HepG2 (cell line): ENCODE data around the gene MBD2. TPM values are rescaled to one million over a fixed set of nuclear protein-coding genes. Genes with fewer than 3 reads are reported as not detected.
A peak's percentile ranks its signal among the peaks of the same experiment; 100 is the strongest.

Experiments used
- ARNT2 ChIP-seq: sonication (generic); formaldehyde crosslinking; IDR thresholded peaks from 2 replicates; pipeline ENCODE4 v1.8.0; 2022; ENCODE audit warnings: mild to moderate bottlenecking, low read depth, missing genetic modification reagents, moderate library complexity
- CAMTA2 ChIP-seq: sonication (generic); formaldehyde crosslinking; IDR thresholded peaks from 2 replicates; pipeline ENCODE4 v1.4.0; 2020; ENCODE audit warnings: mild to moderate bottlenecking, missing genetic modification reagents, borderline replicate concordance
- FOXC1 ChIP-seq: sonication (generic); formaldehyde crosslinking; IDR thresholded peaks from 2 replicates; pipeline ENCODE4 v1.8.0; 2022; ENCODE audit warnings: mild to moderate bottlenecking, missing genetic modification reagents, borderline replicate concordance
- HMGXB4 ChIP-seq, 2 experiments: sonication (generic) in 1 of 2; formaldehyde crosslinking in 1 of 2; IDR thresholded peaks; 2 replicates each; pipeline versions ENCODE4 v1.4.0 to v1.6.1; 2018 to 2020; ENCODE audit warnings: missing genetic modification reagents in 2 of 2, borderline replicate concordance in 1 of 2, low read depth in 1 of 2, mild to moderate bottlenecking in 1 of 2, missing biosample characterization in 1 of 2
- NFKBIZ ChIP-seq: IDR thresholded peaks from 2 replicates; pipeline ENCODE4 v1.6.1; 2018; ENCODE audit warnings: missing genetic modification reagents, missing compliant biosample characterization
- REPIN1 ChIP-seq: sonication (generic); formaldehyde crosslinking; IDR thresholded peaks from 2 replicates; pipeline ENCODE4 v1.8.0; 2022; ENCODE audit warnings: missing genetic modification reagents, low read depth, mild to moderate bottlenecking, borderline replicate concordance
- RNF219 ChIP-seq: sonication (generic); formaldehyde crosslinking; IDR thresholded peaks from 2 replicates; pipeline ENCODE4 v1.5.0; 2020; ENCODE audit warnings: mild to moderate bottlenecking, missing genetic modification reagents
- THYN1 ChIP-seq: sonication (generic); formaldehyde crosslinking; IDR thresholded peaks from 2 replicates; pipeline ENCODE4 v1.8.1; 2023; ENCODE audit warnings: low read depth, mild to moderate bottlenecking, moderate library complexity, missing genetic modification reagents, borderline replicate concordance
- ZBTB40 ChIP-seq, 2 experiments: fragments of 450-650 bp in 1 of 2; sonication (generic) in 1 of 2; formaldehyde crosslinking in 1 of 2; IDR thresholded peaks; 2 replicates each; pipeline versions ENCODE4 v1.6.1 to v1.8.0; 2016 to 2022; ENCODE audit warnings: antibody characterized with exemption in 1 of 2, mild to moderate bottlenecking in 1 of 2, missing genetic modification reagents in 1 of 2
- ZNF207 ChIP-seq: fragments of 450-650 bp; IDR thresholded peaks from 2 replicates; pipeline ENCODE4 v1.6.1; 2016; ENCODE audit warnings: antibody characterized with exemption, borderline replicate concordance
- ZNF510 ChIP-seq: sonication (generic); formaldehyde crosslinking; IDR thresholded peaks from 2 replicates; pipeline ENCODE4 v1.4.0; 2020; ENCODE audit warnings: low read depth, mild to moderate bottlenecking, missing genetic modification reagents
- ZNF737 ChIP-seq: sonication (generic); formaldehyde crosslinking; IDR thresholded peaks from 2 replicates; pipeline ENCODE4 v1.5.0; 2020; ENCODE audit warnings: missing genetic modification reagents, mild to moderate bottlenecking, borderline replicate concordance
- ZNF816 ChIP-seq: sonication (generic); formaldehyde crosslinking; IDR thresholded peaks from 2 replicates; pipeline ENCODE4 v1.8.0; 2022; ENCODE audit warnings: missing genetic modification reagents, mild to moderate bottlenecking, borderline replicate concordance
- polyA plus RNA-seq, 8 experiments: library from polyadenylated mRNA; depleted of rRNA in 3 of 8; stranded (reverse) in 7 of 8; unstranded in 1 of 8; fragments of >200 nt; fragmentation: Illumina TruSeq in 4 of 8; extraction: Trizol in 4 of 8; gene quantifications; 2 replicates each; pipeline versions ENCODE4 v1.2.1 to v1.2.3, GENCODE V29; 2011 to 2016; ENCODE audit warnings: low read depth in 4 of 8, missing spikeins in 1 of 8, mixed read lengths in 1 of 8; ENCODE audit not compliant: insufficient read depth in 1 of 8
- total RNA-seq, 5 experiments: library from RNA; depleted of rRNA; stranded (reverse); fragments of >200 nt; fragmentation: Illumina TruSeq; extraction: Trizol; gene quantifications; 2 replicates each; pipeline ENCODE4 v1.2.3, GENCODE V29; 2016; ENCODE audit warnings: low read depth in 1 of 5
- TF ChIP-seq, protein P1 (sequence below): sonication (generic); formaldehyde crosslinking; IDR thresholded peaks from 2 replicates; pipeline ENCODE4 v1.4.0; 2020; ENCODE audit warnings: mild to moderate bottlenecking, missing genetic modification reagents

MBD2 gene
- total and polyA plus RNA-seq, 2 of the 13 experiments (the other 11 are each of a cell fraction or from before 2014, with no cell fraction given): 19.1 to 38.5 TPM

DNA sequence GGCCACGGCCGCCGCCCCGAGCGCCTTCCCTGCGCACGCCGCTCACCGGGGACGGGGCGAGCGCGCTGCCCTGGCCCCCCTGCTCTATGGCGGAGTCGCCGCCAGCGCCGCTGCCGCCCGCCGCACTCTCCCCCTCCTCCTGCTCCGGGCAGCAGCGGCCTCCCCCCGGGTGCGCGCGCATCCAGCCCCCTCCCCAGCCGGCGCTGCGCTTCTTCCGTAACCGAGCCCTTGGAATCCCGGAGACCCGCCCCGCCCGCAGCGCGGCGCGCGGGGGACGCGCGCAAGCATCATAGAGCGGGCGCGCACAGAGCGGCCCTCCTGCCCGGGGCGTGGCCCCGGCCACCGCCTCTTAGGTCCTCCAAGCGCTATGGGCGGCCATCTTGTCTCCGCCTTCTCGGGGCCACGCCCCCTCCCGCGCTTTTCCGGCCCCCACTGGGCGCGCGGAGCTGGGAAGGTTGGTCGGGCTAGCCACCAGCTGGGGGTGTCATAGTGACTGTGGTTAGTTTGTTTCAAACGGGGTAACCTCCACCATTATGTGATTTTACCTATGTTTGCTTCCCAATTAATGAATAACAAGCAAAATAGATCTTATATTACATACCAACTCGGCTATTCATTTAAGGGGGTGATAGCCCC is at the start of gene MBD2 (continued):
- TF ChIP-seq ZBTB40 (IDR thresholded peaks at IDR 0.05): no peak
- TF ChIP-seq ZBTB40 (CRISPR knock-in tag; IDR thresholded peaks at IDR 0.05): peak; percentile 43; the same call in 1 of the 2 replicates
- peak; percentile 58; the same call in 1 of the 2 replicates for TF ChIP-seq ZNF816 (CRISPR knock-in tag)
- TF ChIP-seq, protein P1, sequence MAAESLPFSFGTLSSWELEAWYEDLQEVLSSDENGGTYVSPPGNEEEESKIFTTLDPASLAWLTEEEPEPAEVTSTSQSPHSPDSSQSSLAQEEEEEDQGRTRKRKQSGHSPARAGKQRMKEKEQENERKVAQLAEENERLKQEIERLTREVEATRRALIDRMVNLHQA (CRISPR knock-in tag): no peak
- no peak for TF ChIP-seq FOXC1 (CRISPR knock-in tag)
- TF ChIP-seq NFKBIZ (CRISPR knock-in tag): no peak
- TF ChIP-seq THYN1: no peak
- TF ChIP-seq ARNT2 (CRISPR knock-in tag): no peak
- no peak for TF ChIP-seq ZNF737 (CRISPR knock-in tag)
- TF ChIP-seq ZNF510 (CRISPR knock-in tag): no peak
- peak in 1 of 2 experiments; percentile 70; a peak in 2 of 4 replicates for TF ChIP-seq HMGXB4 (CRISPR knock-in tag; IDR thresholded peaks at IDR 0.05; ENCODE audit: borderline replicate concordance in 1 of 2, low read depth in 1 of 2)
- no peak for TF ChIP-seq ZNF207
- peak; percentile 29; the same call in 1 of the 2 replicates for TF ChIP-seq REPIN1 (CRISPR knock-in tag)
- TF ChIP-seq RNF219 (CRISPR knock-in tag): no peak
- TF ChIP-seq CAMTA2 (CRISPR knock-in tag): no peak
